GM23338 (cell line): ENCODE measurements around the gene TBC1D12. TPM values are rescaled to one million over a fixed set of nuclear protein-coding genes. Genes with fewer than 3 reads are reported as not detected.

ENCODE experiments used
- ATAC-seq: fragments of 200-7000 bp; cut with Tn5 transposase; 3 replicates; pipeline ENCODE4 v1.9.1; 2020
- DNase-seq: peaks from one replicate; pipeline ENCODE4 v3.0.0-alpha.2; 2015; ENCODE audit warnings: low spot score
- H2AFZ ChIP-seq: fragments of 200-600 bp; sonication (generic); 2 replicates; pipeline ENCODE4 v1.8.0; 2016; ENCODE audit warnings: antibody characterized with exemption, mild to moderate bottlenecking, moderate library complexity
- H3F3A ChIP-seq: fragments of 200-600 bp; sonication (generic); replicated peaks from 2 replicates; pipeline ENCODE4 v1.8.0; 2017; ENCODE audit warnings: antibody characterized with exemption, mixed run types, low read depth
- H3K27ac ChIP-seq: fragments of 200-600 bp; sonication (generic); 2 replicates; pipeline ENCODE4 v1.6.1; 2016; ENCODE audit warnings: low read depth
- H3K27me3 ChIP-seq: fragments of 200-600 bp; sonication (generic); 2 replicates; pipeline ENCODE4 v1.8.0; 2016; ENCODE audit warnings: mild to moderate bottlenecking, mixed run types, moderate library complexity; ENCODE audit not compliant: insufficient read depth
- H3K36me3 ChIP-seq: fragments of 200-600 bp; sonication (generic); 2 replicates; pipeline ENCODE4 v1.8.0; 2016; ENCODE audit warnings: mild to moderate bottlenecking; ENCODE audit not compliant: insufficient read depth
- H3K4me1 ChIP-seq: fragments of 200-600 bp; sonication (generic); 2 replicates; pipeline ENCODE4 v1.8.0; 2016; ENCODE audit warnings: mild to moderate bottlenecking, moderate library complexity; ENCODE audit not compliant: insufficient read depth
- H3K4me2 ChIP-seq: fragments of 200-600 bp; sonication (generic); 2 replicates; pipeline ENCODE4 v1.7.1; 2017; ENCODE audit warnings: mixed run types
- H3K4me3 ChIP-seq: fragments of 200-600 bp; sonication (generic); 2 replicates; pipeline ENCODE4 v1.6.1; 2016; ENCODE audit warnings: mixed run types
- H3K79me2 ChIP-seq: fragments of 200-600 bp; sonication (generic); replicated peaks from 2 replicates; pipeline ENCODE4 v1.8.0; 2017; ENCODE audit warnings: mild to moderate bottlenecking; ENCODE audit not compliant: insufficient read depth
- H3K9me2 ChIP-seq: fragments of 200-600 bp; sonication (generic); 2 replicates; pipeline ENCODE4 v1.8.0; 2017; ENCODE audit not compliant: insufficient read depth
- H4K20me1 ChIP-seq: fragments of 200-600 bp; sonication (generic); replicated peaks from 2 replicates; pipeline ENCODE4 v1.8.0; 2017; ENCODE audit warnings: mild to moderate bottlenecking; ENCODE audit not compliant: insufficient read depth
- H3K27ac Mint-ChIP-seq: 2 replicates; pipeline ENCODE4 v1.8.0; 2020; ENCODE audit warnings: inconsistent platforms, mild to moderate bottlenecking, moderate library complexity, mixed read lengths
- H3K27me3 Mint-ChIP-seq: 3 replicates; pipeline ENCODE4 v1.8.0; 2022; ENCODE audit warnings: low read depth, mild to moderate bottlenecking, moderate library complexity, mixed read lengths, inconsistent platforms; ENCODE audit not compliant: insufficient read depth, poor library complexity
- H3K36me3 Mint-ChIP-seq: 3 replicates; pipeline ENCODE4 v1.8.0; 2021; ENCODE audit warnings: low read depth, mild to moderate bottlenecking, inconsistent platforms, moderate library complexity, mixed read lengths
- H3K4me1 Mint-ChIP-seq: 3 replicates; pipeline ENCODE4 v1.8.0; 2020; ENCODE audit warnings: mild to moderate bottlenecking, inconsistent platforms, mixed read lengths
- H3K4me3 Mint-ChIP-seq: 3 replicates; pipeline ENCODE4 v1.8.0; 2021; ENCODE audit warnings: moderate library complexity, mild to moderate bottlenecking, inconsistent platforms, mixed read lengths
- H3K9me3 Mint-ChIP-seq: 3 replicates; pipeline ENCODE4 v1.8.0; 2020; ENCODE audit warnings: moderate library complexity, mild to moderate bottlenecking, inconsistent platforms, mixed read lengths
- CREB1 ChIP-seq: fragments of 250-450 bp; sonication (Bioruptor Pico); IDR thresholded peaks from 2 replicates; pipeline ENCODE4 v1.5.0; 2020; ENCODE audit warnings: low read depth, mild to moderate bottlenecking, moderate library complexity
- EZH2 ChIP-seq: fragments of 200-600 bp; sonication (generic); IDR thresholded peaks from one replicate; pipeline ENCODE4 v1.8.0; 2017; ENCODE audit warnings: antibody characterized with exemption, mild to moderate bottlenecking, low read depth; ENCODE audit not compliant: unreplicated experiment
- EZH2phosphoT487 ChIP-seq: fragments of 200-600 bp; sonication (generic); IDR thresholded peaks from one replicate; pipeline ENCODE4 v1.8.1; 2018; ENCODE audit warnings: antibody characterized with exemption; ENCODE audit not compliant: unreplicated experiment
- JUNB ChIP-seq: IDR thresholded peaks from one replicate; pipeline ENCODE4 v1.6.1; 2016; ENCODE audit warnings: antibody characterized with exemption; ENCODE audit not compliant: unreplicated experiment
- NANOG ChIP-seq: IDR thresholded peaks from 2 replicates; pipeline ENCODE4 v1.6.1; 2016; ENCODE audit warnings: antibody characterized with exemption, borderline replicate concordance
- POLR2AphosphoS5 ChIP-seq: IDR thresholded peaks from 2 replicates; pipeline ENCODE4 v1.6.1; 2016; ENCODE audit warnings: antibody characterized with exemption, low read depth
- ZNF114 ChIP-seq: fragments of 250-450 bp; sonication (Bioruptor Pico); IDR thresholded peaks from 2 replicates; pipeline ENCODE4 v1.5.0; 2020; ENCODE audit warnings: mild to moderate bottlenecking, moderate library complexity
- polyA plus RNA-seq: library from polyadenylated mRNA; unstranded; fragments of >200 nt; fragmentation: Nextera tagmentation; extraction: Ambion mirVana; gene quantifications from 2 replicates; pipeline ENCODE4 v1.2.1, GENCODE V29; 2016
- total RNA-seq: library from RNA; depleted of rRNA; stranded (reverse); fragments of >200 nt; shearing (Covaris generic); gene quantifications from 2 replicates; pipeline ENCODE4 v1.2.3, GENCODE V29; 2014
- TF ChIP-seq, protein P1 (sequence below): fragments of 250-450 bp; sonication (Bioruptor Pico); IDR thresholded peaks from 2 replicates; pipeline ENCODE4 v1.5.0; 2020; ENCODE audit warnings: mild to moderate bottlenecking, moderate library complexity
- TF ChIP-seq, protein P2 (sequence below), 2 experiments: fragments of 200-600 bp in 1 of 2; sonication (generic) in 1 of 2; conservative IDR thresholded peaks; 2 replicates each; pipeline versions ENCODE4 v1.5.1 to v1.6.1; 2016 to 2017; ENCODE audit warnings: antibody characterized with exemption in 2 of 2, low read depth in 2 of 2, mild to moderate bottlenecking in 2 of 2, moderate library complexity in 1 of 2

TBC1D12 gene
- total and polyA plus RNA-seq, 2 experiments from 2014 or later, result 2.3 to 3.6 TPM

DNA sequence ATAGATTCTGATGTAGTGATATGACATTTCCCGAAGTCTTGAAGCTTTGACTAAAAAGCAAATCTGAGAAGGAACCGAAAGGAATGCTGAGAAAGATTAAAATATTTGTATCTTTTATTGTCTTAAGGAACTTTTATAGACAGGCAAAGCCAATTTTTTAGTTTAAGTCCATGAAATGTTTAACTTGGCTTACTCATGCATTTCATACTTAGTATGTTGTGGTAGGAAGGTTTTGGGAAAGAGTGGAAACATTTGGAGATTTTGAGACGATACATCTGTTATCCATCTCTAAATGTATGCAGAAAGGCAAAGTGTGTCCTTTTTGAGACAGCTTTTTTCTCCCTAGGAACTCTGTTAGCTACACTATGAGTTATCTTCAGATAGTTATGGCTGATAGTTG lies 10.1 kb downstream of the TBC1D12 start (continued):
- TF ChIP-seq, protein P1, sequence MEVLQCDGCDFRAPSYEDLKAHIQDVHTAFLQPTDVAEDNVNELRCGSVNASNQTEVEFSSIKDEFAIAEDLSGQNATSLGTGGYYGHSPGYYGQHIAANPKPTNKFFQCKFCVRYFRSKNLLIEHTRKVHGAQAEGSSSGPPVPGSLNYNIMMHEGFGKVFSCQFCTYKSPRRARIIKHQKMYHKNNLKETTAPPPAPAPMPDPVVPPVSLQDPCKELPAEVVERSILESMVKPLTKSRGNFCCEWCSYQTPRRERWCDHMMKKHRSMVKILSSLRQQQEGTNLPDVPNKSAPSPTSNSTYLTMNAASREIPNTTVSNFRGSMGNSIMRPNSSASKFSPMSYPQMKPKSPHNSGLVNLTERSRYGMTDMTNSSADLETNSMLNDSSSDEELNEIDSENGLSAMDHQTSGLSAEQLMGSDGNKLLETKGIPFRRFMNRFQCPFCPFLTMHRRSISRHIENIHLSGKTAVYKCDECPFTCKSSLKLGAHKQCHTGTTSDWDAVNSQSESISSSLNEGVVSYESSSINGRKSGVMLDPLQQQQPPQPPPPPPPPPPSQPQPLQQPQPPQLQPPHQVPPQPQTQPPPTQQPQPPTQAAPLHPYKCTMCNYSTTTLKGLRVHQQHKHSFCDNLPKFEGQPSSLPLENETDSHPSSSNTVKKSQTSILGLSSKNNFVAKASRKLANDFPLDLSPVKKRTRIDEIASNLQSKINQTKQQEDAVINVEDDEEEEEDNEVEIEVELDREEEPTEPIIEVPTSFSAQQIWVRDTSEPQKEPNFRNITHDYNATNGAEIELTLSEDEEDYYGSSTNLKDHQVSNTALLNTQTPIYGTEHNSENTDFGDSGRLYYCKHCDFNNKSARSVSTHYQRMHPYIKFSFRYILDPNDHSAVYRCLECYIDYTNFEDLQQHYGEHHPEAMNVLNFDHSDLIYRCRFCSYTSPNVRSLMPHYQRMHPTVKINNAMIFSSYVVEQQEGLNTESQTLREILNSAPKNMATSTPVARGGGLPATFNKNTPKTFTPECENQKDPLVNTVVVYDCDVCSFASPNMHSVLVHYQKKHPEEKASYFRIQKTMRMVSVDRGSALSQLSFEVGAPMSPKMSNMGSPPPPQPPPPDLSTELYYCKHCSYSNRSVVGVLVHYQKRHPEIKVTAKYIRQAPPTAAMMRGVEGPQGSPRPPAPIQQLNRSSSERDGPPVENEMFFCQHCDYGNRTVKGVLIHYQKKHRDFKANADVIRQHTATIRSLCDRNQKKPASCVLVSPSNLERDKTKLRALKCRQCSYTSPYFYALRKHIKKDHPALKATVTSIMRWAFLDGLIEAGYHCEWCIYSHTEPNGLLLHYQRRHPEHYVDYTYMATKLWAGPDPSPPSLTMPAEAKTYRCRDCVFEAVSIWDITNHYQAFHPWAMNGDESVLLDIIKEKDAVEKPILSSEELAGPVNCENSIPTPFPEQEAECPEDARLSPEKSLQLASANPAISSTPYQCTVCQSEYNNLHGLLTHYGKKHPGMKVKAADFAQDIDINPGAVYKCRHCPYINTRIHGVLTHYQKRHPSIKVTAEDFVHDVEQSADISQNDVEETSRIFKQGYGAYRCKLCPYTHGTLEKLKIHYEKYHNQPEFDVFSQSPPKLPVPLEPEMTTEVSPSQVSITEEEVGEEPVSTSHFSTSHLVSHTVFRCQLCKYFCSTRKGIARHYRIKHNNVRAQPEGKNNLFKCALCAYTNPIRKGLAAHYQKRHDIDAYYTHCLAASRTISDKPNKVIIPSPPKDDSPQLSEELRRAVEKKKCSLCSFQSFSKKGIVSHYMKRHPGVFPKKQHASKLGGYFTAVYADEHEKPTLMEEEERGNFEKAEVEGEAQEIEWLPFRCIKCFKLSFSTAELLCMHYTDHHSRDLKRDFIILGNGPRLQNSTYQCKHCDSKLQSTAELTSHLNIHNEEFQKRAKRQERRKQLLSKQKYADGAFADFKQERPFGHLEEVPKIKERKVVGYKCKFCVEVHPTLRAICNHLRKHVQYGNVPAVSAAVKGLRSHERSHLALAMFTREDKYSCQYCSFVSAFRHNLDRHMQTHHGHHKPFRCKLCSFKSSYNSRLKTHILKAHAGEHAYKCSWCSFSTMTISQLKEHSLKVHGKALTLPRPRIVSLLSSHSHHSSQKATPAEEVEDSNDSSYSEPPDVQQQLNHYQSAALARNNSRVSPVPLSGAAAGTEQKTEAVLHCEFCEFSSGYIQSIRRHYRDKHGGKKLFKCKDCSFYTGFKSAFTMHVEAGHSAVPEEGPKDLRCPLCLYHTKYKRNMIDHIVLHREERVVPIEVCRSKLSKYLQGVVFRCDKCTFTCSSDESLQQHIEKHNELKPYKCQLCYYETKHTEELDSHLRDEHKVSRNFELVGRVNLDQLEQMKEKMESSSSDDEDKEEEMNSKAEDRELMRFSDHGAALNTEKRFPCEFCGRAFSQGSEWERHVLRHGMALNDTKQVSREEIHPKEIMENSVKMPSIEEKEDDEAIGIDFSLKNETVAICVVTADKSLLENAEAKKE, result no peak
- TF ChIP-seq EZH2phosphoT487 (no peak), EZH2 (no peak)

DNA sequence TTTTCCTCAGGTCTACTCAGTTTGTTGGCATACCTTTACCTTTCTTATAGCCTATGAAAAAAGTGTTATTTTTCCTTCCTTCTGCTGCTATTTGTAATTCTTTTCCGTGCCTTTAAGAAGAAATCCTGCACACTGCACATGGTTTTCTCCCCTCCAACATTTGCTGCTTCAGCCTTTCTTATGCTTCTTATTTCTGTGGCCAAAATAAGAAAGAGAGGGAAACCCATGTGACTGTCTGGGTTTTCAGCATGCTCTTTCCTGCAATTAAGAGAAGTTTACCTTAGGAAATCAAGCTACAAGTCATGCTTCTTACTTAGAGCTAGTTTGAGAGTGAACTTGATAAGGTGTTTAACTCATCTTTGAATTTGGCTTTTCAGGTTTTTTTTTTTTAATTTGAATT lies 11.0 kb downstream of the TBC1D12 start:
- no peak overlapping the region for H3K4me3 ChIP-seq
- no peak overlapping the region for H3K27ac ChIP-seq
- no peak overlapping the region for H2AFZ ChIP-seq
- no peak overlapping the region for H3K4me2 ChIP-seq
- Mint-ChIP-seq H3K4me1 (peaks cover 3% of the 10 kb centered on the region; the same call in 1 of the 3 replicates), H3K4me3 (no peak overlapping the region), H3K36me3 (no peaks in the 10 kb centered on the region), H3K9me3 (no peaks in the 10 kb centered on the region), H3K27ac (no peak overlapping the region), H3K27me3 (no peaks in the 10 kb centered on the region)
- no peak for DNase-seq
- no peaks in the 10 kb centered on the region for H3F3A ChIP-seq
- H3K9me2 ChIP-seq, result no peaks in the 10 kb centered on the region
- no peak for ATAC-seq
- no peaks in the 10 kb centered on the region for H3K36me3 ChIP-seq
- H3K79me2 ChIP-seq, result no peaks in the 10 kb centered on the region
- H3K27me3 ChIP-seq, result no peaks in the 10 kb centered on the region
- no peaks in the 10 kb centered on the region for H4K20me1 ChIP-seq
- no peak for TF ChIP-seq NANOG
- TF ChIP-seq, protein P2, sequence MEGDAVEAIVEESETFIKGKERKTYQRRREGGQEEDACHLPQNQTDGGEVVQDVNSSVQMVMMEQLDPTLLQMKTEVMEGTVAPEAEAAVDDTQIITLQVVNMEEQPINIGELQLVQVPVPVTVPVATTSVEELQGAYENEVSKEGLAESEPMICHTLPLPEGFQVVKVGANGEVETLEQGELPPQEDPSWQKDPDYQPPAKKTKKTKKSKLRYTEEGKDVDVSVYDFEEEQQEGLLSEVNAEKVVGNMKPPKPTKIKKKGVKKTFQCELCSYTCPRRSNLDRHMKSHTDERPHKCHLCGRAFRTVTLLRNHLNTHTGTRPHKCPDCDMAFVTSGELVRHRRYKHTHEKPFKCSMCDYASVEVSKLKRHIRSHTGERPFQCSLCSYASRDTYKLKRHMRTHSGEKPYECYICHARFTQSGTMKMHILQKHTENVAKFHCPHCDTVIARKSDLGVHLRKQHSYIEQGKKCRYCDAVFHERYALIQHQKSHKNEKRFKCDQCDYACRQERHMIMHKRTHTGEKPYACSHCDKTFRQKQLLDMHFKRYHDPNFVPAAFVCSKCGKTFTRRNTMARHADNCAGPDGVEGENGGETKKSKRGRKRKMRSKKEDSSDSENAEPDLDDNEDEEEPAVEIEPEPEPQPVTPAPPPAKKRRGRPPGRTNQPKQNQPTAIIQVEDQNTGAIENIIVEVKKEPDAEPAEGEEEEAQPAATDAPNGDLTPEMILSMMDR (conservative IDR thresholded peaks at IDR 0.05; ENCODE audit: low read depth in 2 of 2), result no peak
- TF ChIP-seq JUNB, result no peak
- TF ChIP-seq CREB1, result no peak
- no peak for TF ChIP-seq EZH2phosphoT487
- TF ChIP-seq, protein P1, result no peak
- TF ChIP-seq EZH2, result no peak
- TF ChIP-seq ZNF114 (CRISPR knock-in tag), result no peak
- no peak for TF ChIP-seq POLR2AphosphoS5
- no peaks in the 10 kb centered on the region for H3K4me1 ChIP-seq
